TTC549 (cell line): ENCODE data around the gene WDR5B.
"Not testable (repeated sequence)": the region's sequence is repeated elsewhere in the genome, so short reads cannot be mapped to it uniquely, and the experiment has no call there.

ENCODE experiments used
- FAIRE-seq: peaks from 2 replicates; lab custom pipeline; 2012; peaks lifted over from hg19 to GRCh38; lab: Jason Lieb, UNC

The WDR5B gene

DNA sequence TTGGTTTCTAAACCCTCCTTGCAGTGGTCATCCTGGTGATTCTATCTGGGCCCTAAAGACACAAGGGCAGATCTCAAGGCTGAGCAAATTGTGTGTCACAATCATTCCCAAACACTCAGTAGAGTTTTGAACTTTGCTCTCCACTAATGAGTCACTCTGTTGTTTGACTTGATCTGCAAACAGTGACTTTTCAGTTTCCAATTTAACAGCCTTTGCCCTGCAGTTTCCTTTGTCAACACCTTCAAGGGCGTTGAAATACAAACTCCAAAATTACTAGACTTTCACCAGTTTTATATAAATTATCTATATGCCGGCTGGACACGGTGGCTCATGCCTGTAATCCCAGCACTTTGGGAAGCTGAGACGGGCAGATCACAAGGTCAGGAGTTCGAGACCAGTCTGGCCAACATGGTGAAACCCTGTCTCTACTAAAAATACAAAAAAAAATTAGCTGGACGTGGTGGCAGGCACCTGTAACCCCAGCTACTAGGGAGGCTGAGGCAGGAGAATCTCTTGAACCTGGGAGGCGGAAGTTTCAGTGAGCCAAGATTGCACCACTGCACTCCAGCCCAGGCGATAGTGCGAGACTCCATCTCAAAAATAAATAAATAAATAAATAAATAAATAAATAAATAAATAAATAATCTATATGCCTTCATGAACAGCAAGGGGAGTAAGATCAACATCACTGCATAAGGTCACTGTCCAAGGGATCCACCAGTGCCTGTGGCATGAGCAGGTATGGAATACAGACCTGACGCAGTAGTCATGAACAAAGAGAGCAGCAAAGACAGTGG, 50.1 kb downstream of the WDR5B start:
- not testable (repeated sequence) for FAIRE-seq

DNA sequence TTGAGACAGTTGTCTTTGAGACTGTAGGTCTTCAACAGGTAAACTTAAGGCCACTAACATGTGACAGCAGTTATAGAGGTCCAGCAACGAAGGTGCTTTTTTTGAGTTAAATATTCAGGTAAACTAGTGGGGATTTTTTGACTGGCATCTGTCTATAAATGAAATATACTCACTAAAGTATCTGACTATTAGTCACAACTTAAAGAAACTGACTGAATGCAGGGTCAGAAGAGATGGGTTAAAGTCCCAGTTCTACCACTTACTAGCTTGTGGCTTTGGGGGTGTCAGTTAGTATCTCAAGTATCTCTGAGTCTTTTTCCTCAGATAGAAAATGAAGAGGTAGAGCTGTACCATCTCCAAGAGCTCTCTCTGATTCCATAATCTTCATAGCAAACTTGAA, 50.8 kb downstream of the WDR5B start:
- FAIRE-seq, result no peak

DNA sequence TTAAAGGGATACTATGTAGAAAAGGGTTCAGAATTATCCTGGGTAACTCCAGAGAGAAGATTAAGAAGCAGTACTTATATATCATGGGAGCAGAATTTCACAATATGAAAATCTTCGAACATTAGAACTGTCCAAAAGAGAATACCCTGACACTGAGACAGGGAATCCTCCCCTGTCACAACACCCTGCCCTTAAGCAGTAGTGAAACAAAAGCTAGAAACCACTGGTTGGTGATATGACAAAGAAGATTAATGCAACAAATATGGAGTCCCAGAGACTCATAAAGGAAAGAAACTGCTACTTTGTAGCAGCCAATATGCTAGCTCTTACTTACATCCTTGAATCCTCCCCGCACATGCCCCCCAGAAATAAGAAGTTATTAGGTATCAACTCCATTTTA, 51.4 kb downstream of the WDR5B start:
- FAIRE-seq, result no peak
